Prostate gland (tissue), 2 donors: Measurements from ENCODE around the gene FJX1. TPM values are rescaled to one million over a fixed set of nuclear protein-coding genes. Genes with fewer than 3 reads are reported as not detected.
"Not testable (repeated sequence)": the region's sequence is repeated elsewhere in the genome, so short reads cannot be mapped to it uniquely, and the experiment has no call there.

ENCODE experiments used
- DNase-seq: peaks from one replicate; pipeline ENCODE4 v3.0.0-alpha.2; 2019; ENCODE audit warnings: low spot score
- H3K27ac ChIP-seq, 2 donors: fragments of 200-600 bp; sonication (generic); 2 replicates each; pipeline ENCODE4 v1.5.1; 2017 to 2019
- H3K27me3 ChIP-seq: fragments of 200-600 bp; sonication (generic); replicated peaks from 2 replicates; pipeline ENCODE4 v1.5.1; 2019; ENCODE audit not compliant: insufficient read depth
- H3K36me3 ChIP-seq, 2 donors: fragments of 200-600 bp; sonication (generic); 1 replicate in 1 of 2; 2 replicates in 1 of 2; pipeline versions ENCODE4 v1.5.1 to v1.8.1; 2017 to 2019
- H3K4me1 ChIP-seq: fragments of 200-600 bp; sonication (generic); replicated peaks from 2 replicates; pipeline ENCODE4 v1.5.1; 2019
- H3K4me3 ChIP-seq, 2 donors: fragments of 200-600 bp; sonication (generic); 2 replicates each; pipeline ENCODE4 v1.5.1; 2017 to 2019
- H3K9me3 ChIP-seq: fragments of 200-600 bp; sonication (generic); 2 replicates; pipeline ENCODE4 v1.5.1; 2017
- CTCF ChIP-seq, 4 experiments: fragments of 200-600 bp in 2 of 4; fragments of 450-650 bp in 2 of 4; sonication (generic) in 2 of 4; IDR thresholded peaks; 1 replicate in 3 of 4; 2 replicates in 1 of 4; pipeline ENCODE4 v1.5.1; 2016 to 2019; ENCODE audit warnings: antibody characterized with exemption in 4 of 4, mild to moderate bottlenecking in 2 of 4, moderate library complexity in 2 of 4
- POLR2A ChIP-seq: fragments of 450-650 bp; IDR thresholded peaks from one replicate; pipeline ENCODE4 v1.6.1; 2016; ENCODE audit warnings: antibody characterized with exemption, mild to moderate bottlenecking
- POLR2AphosphoS5 ChIP-seq: sonication (generic); formaldehyde crosslinking; IDR thresholded peaks from one replicate; pipeline ENCODE4 v1.6.1; 2017; ENCODE audit warnings: antibody characterized with exemption
- WGBS: methylation state at CpG from one replicate; pipeline ENCODE4 v1.1.5; 2018; 5-methylcytosine and 5-hydroxymethylcytosine counted together
- intact Hi-C: fragments of 100-400 bp; cut with DNase I; formaldehyde crosslinking; loops from one replicate; pipeline ENCODE4 v1.14.2; 2022
- total RNA-seq, 2 donors: library from RNA; depleted of rRNA; stranded (reverse); fragments of >200 nt; gene quantifications; one replicate each; pipeline ENCODE4 v1.1.0, GENCODE V29; 2016

FJX1 gene
- total RNA-seq, 2 donors from 2014 or later = 10.8 to 13.7 TPM

GRCh38 chr11:35662061-35662648, 43.9 kb downstream of the FJX1 start:
- WGBS = 3% methylated on average over 12 of the region's 12 CpGs
- Histone ChIP-seq H3K36me3 (no peaks in the 10 kb centered on the region), H3K27ac (peak overlapping the region; percentile 79 to 83), H3K9me3 (no peaks in the 10 kb centered on the region), H3K27me3 (no peaks in the 10 kb centered on the region), H3K4me3 (peak overlapping the region; percentile 69 to 74), H3K4me1 (no peaks in the 10 kb centered on the region)
- TF ChIP-seq CTCF (IDR thresholded peaks at IDR 0.05) (no peak), POLR2A (no peak)
- DNase-seq = no peak
- intact Hi-C loops = no loop called here

GRCh38 chr11:35662649-35663407, 44.6 kb downstream of the FJX1 start, which contains the start of gene TRIM44:
Gene TRIM44 (plus strand): TSS chr11:35662775. CDS start chr11:35663112, 337 bp downstream.
- TF ChIP-seq POLR2AphosphoS5 (peak; percentile 63), CTCF (IDR thresholded peaks at IDR 0.05) (no peak)
- H3K27me3 ChIP-seq = no peaks in the 10 kb centered on the region
- no peaks in the 10 kb centered on the region for H3K4me1 ChIP-seq
- H3K27ac ChIP-seq = peak within 1 kb of the TSS; percentile 79 to 83
- H3K36me3 ChIP-seq = no peaks in the 10 kb centered on the region
- 3% methylated on average over 79 of the region's 82 CpGs for WGBS
- DNase-seq = peak; percentile 63
- H3K4me3 ChIP-seq = peak within 1 kb of the TSS; percentile 69 to 74
- intact Hi-C loops = no loop called here
- H3K9me3 ChIP-seq = no peaks in the 10 kb centered on the region

- H3K4me3 ChIP-seq = peak overlapping the region; percentile 69 to 74
- no peaks in the 10 kb centered on the region for H3K4me1 ChIP-seq
- peak overlapping the region; percentile 79 to 83 for H3K27ac ChIP-seq
- H3K9me3 ChIP-seq = no peaks in the 10 kb centered on the region
- TF ChIP-seq CTCF (IDR thresholded peaks at IDR 0.05) (no peak), POLR2AphosphoS5 (no peak), POLR2A (no peak)
- no peaks in the 10 kb centered on the region for H3K36me3 ChIP-seq
- intact Hi-C loops = no loop called here
- H3K27me3 ChIP-seq = no peaks in the 10 kb centered on the region
- 84% methylated on average over 10 of the region's 10 CpGs for WGBS
- no peak for DNase-seq
These were observed 45.1 kb downstream of the FJX1 start for GRCh38 chr11:35663408-35663702.

- Histone ChIP-seq H3K4me3 (no peak overlapping the region), H3K27me3 (no peaks in the 10 kb centered on the region), H3K4me1 (no peaks in the 10 kb centered on the region), H3K27ac (no peak overlapping the region), H3K36me3 (no peaks in the 10 kb centered on the region), H3K9me3 (no peaks in the 10 kb centered on the region)
- DNase-seq = no peak
- WGBS = 98% methylated on average over 5 of the region's 5 CpGs
- intact Hi-C loops = no loop called here
- no peak for TF ChIP-seq CTCF (IDR thresholded peaks at IDR 0.05)
- TF ChIP-seq POLR2A = no peak
- TF ChIP-seq POLR2AphosphoS5 = no peak
These were observed 46.7 kb downstream of the FJX1 start for GRCh38 chr11:35664977-35665441.

- 91% methylated on average over 1 of the region's 1 CpG for WGBS
- DNase-seq = no peak
- intact Hi-C loops = no loop called here
- H3K4me3 ChIP-seq = no peak overlapping the region
- no peaks in the 10 kb centered on the region for H3K27me3 ChIP-seq
- no peaks in the 10 kb centered on the region for H3K36me3 ChIP-seq
- TF ChIP-seq CTCF (IDR thresholded peaks at IDR 0.05) (no peak), POLR2AphosphoS5 (no peak), POLR2A (no peak)
- no peaks in the 10 kb centered on the region for H3K9me3 ChIP-seq
- H3K27ac ChIP-seq = no peak overlapping the region
- H3K4me1 ChIP-seq = no peaks in the 10 kb centered on the region
These were observed 49.0 kb downstream of the FJX1 start for GRCh38 chr11:35667257-35667656.

- H3K4me1 ChIP-seq, H3K36me3 ChIP-seq, intact Hi-C loops, H3K4me3 ChIP-seq, DNase-seq, H3K9me3 ChIP-seq, H3K27ac ChIP-seq, H3K27me3 ChIP-seq: not testable (repeated sequence)
- WGBS = 100% methylated on average over 3 of the region's 3 CpGs
These were observed 50.1 kb downstream of the FJX1 start for GRCh38 chr11:35668350-35668749.
